ENCODE measurements around the gene ZNF792. TPM values are rescaled to one million over a fixed set of nuclear protein-coding genes. Genes with fewer than 3 reads are reported as not detected.

The ZNF792 gene
- total and polyA plus RNA-seq, 2 of the 8 experiments (the other 6 are each of a cell fraction or from before 2014, with no cell fraction given), result 2.5 to 7.2 TPM

GRCh38 chr19:34979819-34980640 is 16.0 kb upstream of the ZNF792 start (continued):
- TF ChIP-seq, protein P1, sequence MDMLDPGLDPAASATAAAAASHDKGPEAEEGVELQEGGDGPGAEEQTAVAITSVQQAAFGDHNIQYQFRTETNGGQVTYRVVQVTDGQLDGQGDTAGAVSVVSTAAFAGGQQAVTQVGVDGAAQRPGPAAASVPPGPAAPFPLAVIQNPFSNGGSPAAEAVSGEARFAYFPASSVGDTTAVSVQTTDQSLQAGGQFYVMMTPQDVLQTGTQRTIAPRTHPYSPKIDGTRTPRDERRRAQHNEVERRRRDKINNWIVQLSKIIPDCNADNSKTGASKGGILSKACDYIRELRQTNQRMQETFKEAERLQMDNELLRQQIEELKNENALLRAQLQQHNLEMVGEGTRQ (IDR thresholded peaks at IDR 0.05; ENCODE audit: low read length), result no peak
- TF ChIP-seq TAF1 (IDR thresholded peaks at IDR 0.05; ENCODE audit: low read depth, low read length), result no peak
- no peak for TF ChIP-seq MAX (IDR thresholded peaks at IDR 0.05)
- no peak for TF ChIP-seq POU5F1 (IDR thresholded peaks at IDR 0.05; ENCODE audit: low read depth, low read length)
- TF ChIP-seq CHD7 (IDR thresholded peaks at IDR 0.05; ENCODE audit: insufficient replicate concordance, low read length), result no peak
- TF ChIP-seq SP1 (IDR thresholded peaks at IDR 0.05; ENCODE audit: low read depth, low read length), result no peak

Measured in H1 (cell line).